HG03103 (cell line): ENCODE results near the gene NPB.

Experiments
- ATAC-seq: cut with Tn5 transposase; IDR thresholded peaks from one replicate; pipeline ENCODE4 v1.9.1; 2021; ENCODE audit warnings: low read depth; ENCODE audit not compliant: unreplicated experiment

The NPB gene

DNA sequence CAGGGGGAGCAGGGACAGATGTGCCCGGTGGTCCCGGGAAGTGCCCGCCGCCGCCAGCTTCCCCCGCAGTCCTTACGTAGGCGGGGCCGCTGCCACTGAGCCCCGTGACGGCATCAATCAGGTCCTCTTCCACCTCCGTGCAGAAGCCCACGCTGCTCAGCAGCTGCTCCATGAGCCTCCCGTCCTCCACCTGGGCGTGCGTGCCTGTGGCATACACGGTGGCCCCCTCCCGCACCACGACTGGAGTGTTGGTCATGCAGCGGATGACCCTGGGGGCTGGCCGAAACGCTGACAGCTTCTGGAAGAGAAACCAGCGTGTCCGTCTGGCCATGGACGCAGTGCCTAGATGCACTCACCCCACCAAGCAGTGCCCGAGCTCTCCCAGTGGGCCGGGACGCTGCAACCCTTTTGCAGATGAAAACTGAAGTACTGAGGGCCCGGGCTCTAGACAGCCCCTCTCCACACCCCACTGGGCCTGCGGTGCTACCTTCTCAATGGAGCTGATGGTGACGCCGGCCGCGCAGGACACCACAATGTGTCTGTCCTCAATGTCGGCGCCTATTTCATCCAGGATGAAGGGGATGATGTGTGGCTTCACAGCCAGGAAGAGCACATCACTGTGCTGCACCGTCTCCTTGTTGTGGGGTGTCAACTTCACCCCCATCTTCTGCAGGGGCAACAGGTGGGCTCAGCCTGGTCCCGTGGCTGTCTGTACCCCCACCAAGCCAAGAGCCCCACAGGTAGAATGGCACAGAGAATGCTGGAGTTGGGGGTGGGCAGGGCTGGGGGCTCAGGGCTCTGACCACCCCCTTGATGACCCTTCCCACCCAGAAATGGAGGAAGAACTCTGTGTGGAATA lies 33.0 kb downstream of the NPB start:
- ATAC-seq = no peak

DNA sequence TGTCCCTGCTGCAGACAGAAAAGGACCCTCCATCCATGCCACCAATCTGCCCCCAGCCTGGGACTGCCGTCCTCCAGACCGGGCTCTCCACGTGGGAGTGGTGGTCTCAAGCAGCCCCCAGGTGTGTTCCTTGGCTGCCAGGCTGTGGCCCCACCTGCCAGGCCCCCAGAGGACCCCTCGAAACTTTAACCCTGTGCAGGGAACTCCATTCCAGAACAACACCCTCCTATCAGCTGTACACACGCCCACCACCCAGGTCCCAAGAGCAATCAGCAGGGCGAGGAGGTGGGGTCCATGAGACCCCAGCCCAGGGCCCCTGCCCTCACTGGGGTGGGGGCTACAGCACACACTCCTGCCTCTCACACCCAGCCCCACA lies 33.7 kb downstream of the NPB start:
- ATAC-seq = no peak

GRCh38 chr17:81939218-81939617 lies 37.2 kb downstream of the NPB start:
- ATAC-seq = no peak

GRCh38 chr17:81939881-81940385 lies 37.9 kb downstream of the NPB start:
- no peak for ATAC-seq

GRCh38 chr17:81940538-81941483 lies 38.8 kb downstream of the NPB start:
- ATAC-seq = no peak

- ATAC-seq = no peak
Measured at GRCh38 chr17:81941484-81942166, 39.6 kb downstream of the NPB start.

DNA sequence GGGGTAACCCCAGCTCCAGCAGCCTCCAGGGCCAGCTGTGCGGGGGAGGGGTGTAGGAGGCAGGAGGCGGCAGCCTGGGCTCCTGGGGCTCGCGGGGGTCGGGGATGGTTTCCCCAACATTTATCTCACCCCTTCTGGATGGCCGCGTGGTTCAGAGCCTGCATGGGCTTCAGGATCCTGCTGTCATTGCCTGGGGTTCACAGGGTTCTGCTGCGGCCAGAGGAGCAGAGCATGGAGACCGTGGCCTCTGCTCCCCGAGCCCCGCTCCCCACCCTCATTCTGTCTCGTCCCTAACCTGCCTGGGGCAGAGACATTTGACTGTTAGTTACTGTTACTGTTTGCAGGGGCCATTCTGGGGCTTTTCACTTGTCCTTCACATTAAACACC lies 40.1 kb downstream of the NPB start:
- no peak for ATAC-seq

- ATAC-seq = no peak
Measured at GRCh38 chr17:81944858-81945257, 42.8 kb downstream of the NPB start.

DNA sequence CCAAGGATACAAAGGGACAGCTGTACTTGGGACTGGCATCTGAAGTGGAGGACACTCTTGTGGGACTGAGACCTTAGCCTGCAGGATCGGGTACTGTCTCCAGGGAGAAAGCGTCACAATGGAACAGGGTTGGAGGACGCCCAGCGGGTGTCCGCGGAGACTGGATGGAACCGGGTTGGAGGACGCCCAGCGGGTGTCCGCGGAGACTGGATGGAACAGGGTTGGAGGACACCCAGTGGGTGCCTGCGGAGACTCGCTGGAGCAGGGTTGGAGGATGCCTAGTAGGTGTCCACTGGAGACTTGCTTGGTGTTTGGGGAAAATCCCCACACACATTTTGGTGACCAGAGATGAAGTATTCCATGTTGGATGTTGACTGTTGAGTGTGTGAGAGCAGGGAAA lies 45.2 kb downstream of the NPB start, which contains the start of gene MYADML2:
Gene MYADML2, minus strand, starts transcription at position 45 of the 400 bp plus-strand sequence. CDS start 5,492 bp downstream, outside the sequence.
- no peak for ATAC-seq

GRCh38 chr17:81948635-81949378 lies 46.8 kb downstream of the NPB start:
- no peak for ATAC-seq

DNA sequence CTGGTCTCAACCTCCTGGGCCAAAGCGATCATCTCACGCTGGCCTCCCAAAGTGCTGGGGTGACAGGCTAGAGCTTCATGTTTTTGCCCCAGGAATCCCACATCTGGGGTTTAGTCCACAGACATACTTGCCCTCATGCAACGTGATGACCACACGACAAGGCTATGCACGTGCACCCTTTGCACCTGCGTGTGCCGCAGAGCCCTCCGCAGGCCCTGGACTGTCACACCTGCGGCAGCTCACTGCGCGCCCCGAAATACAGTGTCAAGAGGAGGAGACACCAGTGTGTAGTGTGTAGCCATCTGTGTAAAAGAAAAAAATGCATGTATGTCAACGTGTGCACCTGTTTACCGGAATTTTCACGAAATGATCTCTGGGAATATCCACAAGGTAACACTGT lies 48.5 kb downstream of the NPB start:
- ATAC-seq = no peak

DNA sequence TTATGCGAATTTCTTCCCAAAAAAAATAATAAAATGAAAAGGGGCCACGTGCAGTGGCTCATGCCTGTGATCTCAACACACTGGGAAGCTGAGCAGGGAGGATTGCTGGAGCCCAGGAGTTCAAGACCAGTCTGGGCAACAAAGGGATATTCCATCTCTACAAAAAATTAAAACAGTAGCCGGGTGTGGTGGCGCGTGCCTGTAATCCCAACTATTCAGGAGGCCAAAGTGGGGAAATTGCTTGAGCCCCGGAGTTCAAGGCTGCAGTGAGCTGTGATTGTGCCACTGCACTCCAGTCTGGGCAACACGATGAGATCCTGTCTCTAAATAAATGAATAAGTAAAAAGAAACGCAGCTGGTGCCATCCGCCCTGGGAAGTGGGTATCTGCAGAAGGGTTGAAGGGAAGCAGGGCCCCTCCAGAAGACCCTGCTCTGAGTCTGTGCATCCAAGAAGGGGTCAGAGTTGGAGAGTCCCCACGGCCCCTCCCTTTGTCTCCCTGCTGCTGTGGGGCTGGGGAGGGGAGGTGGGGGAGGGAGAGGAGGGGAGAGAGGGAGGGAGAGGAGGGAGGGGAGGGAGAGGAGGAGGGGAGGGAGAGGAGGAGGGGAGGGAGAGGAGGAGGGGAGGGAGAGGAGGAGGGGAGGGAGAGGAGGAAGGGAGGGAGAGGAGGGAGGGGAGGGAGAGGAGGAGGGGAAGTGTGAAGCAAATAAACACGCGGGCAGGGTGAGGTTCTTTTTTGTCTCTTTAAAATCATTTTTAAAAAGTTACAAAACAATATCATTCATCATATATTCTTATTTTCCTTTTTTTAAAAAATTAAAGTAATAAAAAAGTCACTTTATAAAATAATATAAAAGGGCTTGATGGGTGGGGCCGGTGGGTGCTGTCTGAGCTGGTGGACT lies 50.0 kb downstream of the NPB start:
- ATAC-seq = no peak
